ENCODE results near the gene GLCCI1. TPM values are rescaled to one million over a fixed set of nuclear protein-coding genes. Genes with fewer than 3 reads are reported as not detected.
"Not testable (repeated sequence)": the region's sequence is repeated elsewhere in the genome, so short reads cannot be mapped to it uniquely, and the experiment has no call there.

Gene GLCCI1
- total RNA-seq, 1 experiment from 2014 or later: 0.76 TPM

DNA sequence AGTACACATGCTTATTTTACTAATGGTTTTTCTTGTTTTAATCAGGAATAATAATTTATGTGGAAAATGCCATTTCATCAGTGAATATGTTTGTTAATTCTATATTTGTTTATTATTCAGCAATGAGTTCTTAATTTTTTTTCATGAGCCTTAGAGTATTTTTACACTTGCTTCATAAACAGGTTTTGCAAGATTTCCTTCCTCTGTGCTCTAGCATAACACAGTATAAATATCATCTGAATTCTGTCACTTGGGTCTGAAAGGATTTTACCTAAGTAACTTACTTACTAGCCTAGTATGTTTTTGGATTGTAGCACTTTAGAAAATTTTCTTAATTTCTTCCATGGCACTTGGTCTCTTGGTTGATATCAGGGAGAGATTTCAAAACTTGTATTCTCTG is 45.8 kb downstream of the GLCCI1 start:
- no peaks in the 10 kb centered on the region for H3K9me3 ChIP-seq
- no peaks in the 10 kb centered on the region for H3K27me3 ChIP-seq
- no peak overlapping the region for H3K4me3 ChIP-seq
- no peaks in the 10 kb centered on the region for H3K36me3 ChIP-seq
- no peak for DNase-seq

DNA sequence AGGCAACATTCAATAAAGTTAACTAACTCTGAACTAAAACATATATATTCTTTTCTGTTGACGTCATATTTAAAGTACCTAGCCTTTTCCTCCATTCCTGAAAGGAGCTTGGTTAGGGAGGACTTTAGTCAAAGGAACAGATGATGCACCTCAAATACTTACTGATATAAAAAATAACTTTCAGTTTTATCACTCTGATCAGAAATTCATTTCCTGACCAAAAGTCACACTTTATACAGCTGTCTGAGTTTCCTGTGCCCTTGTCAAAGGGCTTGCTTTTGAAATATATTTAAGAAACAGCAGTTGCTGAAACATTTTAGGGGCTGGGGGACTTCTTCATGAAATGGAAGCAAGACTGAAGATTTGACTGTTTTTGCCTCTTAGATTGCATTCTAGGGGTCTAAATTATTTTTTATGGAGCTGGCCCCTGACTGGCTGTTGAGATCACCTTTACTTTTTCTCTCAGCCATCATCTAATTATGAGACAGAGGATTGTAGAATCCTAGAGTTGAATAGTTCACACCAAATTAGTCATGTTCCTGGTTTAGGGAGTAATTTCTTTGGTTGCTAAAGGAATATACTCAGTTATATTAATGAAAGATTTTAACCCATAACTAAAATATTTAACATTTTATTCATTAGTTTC is 46.6 kb downstream of the GLCCI1 start:
- Histone ChIP-seq H3K4me3 (no peak overlapping the region), H3K9me3 (no peaks in the 10 kb centered on the region), H3K36me3 (no peaks in the 10 kb centered on the region), H3K27me3 (no peaks in the 10 kb centered on the region)
- no peak for DNase-seq

DNA sequence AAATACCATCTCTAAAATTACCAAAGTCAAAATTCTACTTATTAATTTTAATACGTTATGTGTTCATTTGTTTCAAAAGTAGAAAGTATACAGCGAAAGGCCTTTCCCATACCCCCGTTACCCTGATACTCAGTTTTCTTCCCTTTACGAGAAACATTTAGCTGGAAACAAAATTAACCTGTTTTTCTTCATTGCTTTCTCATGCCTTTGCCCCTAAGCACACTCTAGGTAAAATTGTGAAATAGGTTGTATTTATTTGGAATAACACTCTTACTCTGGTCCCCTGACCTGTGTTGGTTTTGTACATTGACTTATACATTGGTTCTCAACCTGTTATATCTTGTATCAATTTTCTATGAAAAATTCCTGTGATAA is 47.1 kb downstream of the GLCCI1 start:
- H3K36me3 ChIP-seq: no peaks in the 10 kb centered on the region
- H3K27me3 ChIP-seq: no peaks in the 10 kb centered on the region
- H3K9me3 ChIP-seq: no peaks in the 10 kb centered on the region

GRCh38 chr7:8017423-8017822 is 48.8 kb downstream of the GLCCI1 start:
- H3K36me3 ChIP-seq: no peaks in the 10 kb centered on the region
- H3K27me3 ChIP-seq: no peaks in the 10 kb centered on the region
- no peak for DNase-seq
- no peaks in the 10 kb centered on the region for H3K9me3 ChIP-seq
- no peak overlapping the region for H3K4me3 ChIP-seq

More for the DNA sequence above, 47.1 kb downstream of the GLCCI1 start:
- H3K4me3 ChIP-seq: no peak overlapping the region
- no peak for DNase-seq

DNA sequence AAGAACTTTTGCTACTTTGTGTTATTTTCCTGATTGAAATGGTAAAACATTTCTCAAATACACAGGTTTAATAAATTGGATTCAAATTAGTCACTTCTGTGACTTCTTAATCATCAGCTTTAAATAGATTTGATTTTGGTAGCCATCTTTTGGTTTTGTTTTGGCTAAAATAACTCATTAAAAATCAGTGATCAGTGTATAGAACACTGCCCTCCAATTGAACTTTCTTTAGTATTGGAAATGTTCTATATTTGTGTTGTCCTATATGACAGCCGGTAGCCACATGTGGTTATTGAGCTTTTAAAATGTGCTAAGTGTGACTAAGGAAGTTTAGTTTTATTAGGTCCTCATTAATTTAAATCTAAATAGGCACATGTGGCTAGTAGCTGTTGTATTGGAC is 50.4 kb downstream of the GLCCI1 start:
- H3K27me3 ChIP-seq: no peaks in the 10 kb centered on the region
- DNase-seq: no peak
- H3K36me3 ChIP-seq: no peaks in the 10 kb centered on the region
- no peaks in the 10 kb centered on the region for H3K9me3 ChIP-seq
- H3K4me3 ChIP-seq: no peak overlapping the region

- H3K9me3 ChIP-seq: no peaks in the 10 kb centered on the region; the same call in 1 of the 2 replicates
- no peak for DNase-seq
- H3K4me3 ChIP-seq: no peak overlapping the region
- H3K36me3 ChIP-seq: no peaks in the 10 kb centered on the region
- H3K27me3 ChIP-seq: no peaks in the 10 kb centered on the region
These were observed 54.0 kb downstream of the GLCCI1 start for GRCh38 chr7:8022628-8023027.

GRCh38 chr7:8035192-8035591 is 66.6 kb downstream of the GLCCI1 start:
- H3K4me3 ChIP-seq: no peak overlapping the region
- H3K36me3 ChIP-seq: no peaks in the 10 kb centered on the region
- H3K9me3 ChIP-seq: no peaks in the 10 kb centered on the region
- DNase-seq: no peak
- H3K27me3 ChIP-seq: no peaks in the 10 kb centered on the region

GRCh38 chr7:8035647-8036518 is 67.3 kb downstream of the GLCCI1 start:
- Histone ChIP-seq H3K4me3 (no peak overlapping the region), H3K9me3 (no peaks in the 10 kb centered on the region), H3K36me3 (no peaks in the 10 kb centered on the region), H3K27me3 (no peaks in the 10 kb centered on the region)
- DNase-seq: no peak

GRCh38 chr7:8037151-8037550 is 68.6 kb downstream of the GLCCI1 start:
- no peaks in the 10 kb centered on the region for H3K36me3 ChIP-seq
- DNase-seq: no peak
- no peaks in the 10 kb centered on the region for H3K9me3 ChIP-seq

DNA sequence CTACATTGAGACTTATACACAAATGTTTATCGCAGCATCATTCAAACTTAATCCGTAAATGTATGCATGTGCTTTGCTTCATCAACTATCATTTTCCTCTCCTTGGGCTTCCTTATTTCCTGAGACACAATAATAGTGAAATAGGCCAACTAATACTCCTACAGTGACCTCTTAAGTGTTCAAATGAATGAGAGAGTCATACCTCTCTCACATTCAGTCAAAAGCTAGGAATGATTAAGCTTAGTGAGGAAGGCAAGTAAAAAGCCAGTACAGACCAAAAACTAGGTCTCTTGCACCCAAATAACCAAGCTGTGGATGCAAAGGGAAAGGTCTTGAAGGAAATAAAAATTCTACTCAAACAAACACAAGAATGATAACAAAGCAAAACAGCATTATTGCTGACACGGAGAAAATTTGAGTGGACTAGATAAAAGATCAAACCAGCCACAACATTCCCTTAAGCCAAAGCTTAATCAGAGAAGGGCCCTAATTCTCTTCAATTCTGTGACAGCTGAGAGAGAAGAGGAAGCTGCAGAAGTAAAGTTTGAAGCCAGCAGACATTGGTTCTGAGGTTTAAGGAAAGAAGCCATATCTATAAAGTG is 72.3 kb downstream of the GLCCI1 start:
- H3K27me3 ChIP-seq: no peaks in the 10 kb centered on the region
- H3K36me3 ChIP-seq: no peaks in the 10 kb centered on the region
- H3K4me3 ChIP-seq: no peak overlapping the region
- no peak for DNase-seq
- no peaks in the 10 kb centered on the region for H3K9me3 ChIP-seq

More at GRCh38 chr7:8037151-8037550, 68.6 kb downstream of the GLCCI1 start:
- H3K4me3 ChIP-seq: no peak overlapping the region
- H3K27me3 ChIP-seq: no peaks in the 10 kb centered on the region

GRCh38 chr7:8042796-8043535 is 74.4 kb downstream of the GLCCI1 start:
- no peaks in the 10 kb centered on the region for H3K27me3 ChIP-seq
- H3K36me3 ChIP-seq: no peaks in the 10 kb centered on the region
- no peak for DNase-seq
- no peaks in the 10 kb centered on the region for H3K9me3 ChIP-seq
- no peak overlapping the region for H3K4me3 ChIP-seq

DNA sequence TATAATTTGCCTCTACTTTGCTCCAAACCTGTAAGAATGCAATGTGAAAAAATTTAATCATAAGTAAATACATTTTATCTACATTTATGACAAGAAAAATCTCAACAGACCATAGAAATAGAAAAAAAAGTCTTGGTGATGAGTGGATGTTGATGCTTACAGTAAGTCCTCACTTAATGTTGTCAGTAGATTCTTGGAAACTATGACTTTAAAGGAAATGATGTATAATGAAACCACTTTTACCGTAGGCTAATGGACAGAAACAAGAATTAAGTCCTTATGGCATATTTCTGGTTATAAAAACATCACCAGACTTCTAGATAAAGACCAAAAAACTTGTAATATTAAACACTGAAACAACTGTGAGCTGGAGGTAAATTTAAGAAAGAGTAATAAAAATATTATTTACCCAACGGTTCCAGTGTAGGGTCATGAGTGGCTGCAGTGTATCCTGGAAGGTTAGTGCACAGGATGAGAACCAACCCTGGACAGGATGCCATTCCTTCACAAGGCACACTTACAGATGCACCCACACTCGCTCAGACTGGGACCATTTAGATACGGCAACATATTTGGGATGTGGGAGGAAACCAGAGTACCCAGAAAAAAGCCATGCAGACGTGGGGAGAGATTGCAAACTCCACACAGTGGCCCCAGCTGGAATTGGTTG is 76.3 kb downstream of the GLCCI1 start:
- Histone ChIP-seq H3K27me3 (no peaks in the 10 kb centered on the region), H3K9me3 (no peaks in the 10 kb centered on the region), H3K36me3 (no peaks in the 10 kb centered on the region), H3K4me3 (no peak overlapping the region)
- no peak for DNase-seq

GRCh38 chr7:8048067-8048466 is 79.5 kb downstream of the GLCCI1 start:
- H3K27me3 ChIP-seq, DNase-seq, H3K4me3 ChIP-seq, H3K36me3 ChIP-seq, H3K9me3 ChIP-seq: not testable (repeated sequence)

DNA sequence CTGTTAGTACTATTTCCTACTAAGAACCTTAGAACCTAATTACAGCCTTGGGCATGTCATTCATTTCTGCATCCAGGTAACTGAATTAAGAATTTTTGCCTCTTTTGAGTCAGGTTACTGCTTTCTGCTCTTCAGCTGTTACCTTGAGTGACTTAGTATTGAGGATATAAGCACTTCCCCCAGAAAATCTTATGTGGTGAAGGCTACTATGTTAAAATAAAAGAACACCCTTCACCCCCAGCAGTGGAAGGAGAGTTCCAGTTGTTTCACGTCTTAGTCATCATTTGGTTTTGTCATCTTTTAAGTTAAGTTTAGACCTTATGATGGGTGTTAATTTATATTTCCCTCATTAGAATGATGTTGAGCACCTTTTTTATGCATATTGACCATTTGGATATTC is 82.8 kb downstream of the GLCCI1 start:
- Histone ChIP-seq H3K27me3 (no peaks in the 10 kb centered on the region), H3K36me3 (no peaks in the 10 kb centered on the region), H3K9me3 (no peaks in the 10 kb centered on the region), H3K4me3 (no peak overlapping the region)
- DNase-seq: no peak

DNA sequence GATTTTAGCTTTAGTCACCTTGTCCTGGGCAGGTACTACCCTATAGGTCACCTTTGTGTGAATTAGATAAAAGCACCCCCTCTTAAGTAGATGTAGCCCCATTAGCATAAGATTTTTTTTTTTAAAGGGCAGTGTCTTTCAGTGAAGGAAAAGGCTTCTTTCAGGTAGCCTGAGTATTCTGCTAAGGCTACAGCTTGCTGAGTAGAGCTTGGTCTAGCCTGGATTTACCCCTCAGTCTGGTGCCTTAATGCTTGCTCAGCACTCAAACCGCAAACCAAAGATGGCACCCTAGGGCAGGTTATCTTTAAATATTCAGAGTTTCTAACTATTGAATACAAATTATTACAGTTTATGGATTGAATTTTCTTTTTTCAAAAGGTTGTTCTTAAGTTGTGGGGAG is 83.4 kb downstream of the GLCCI1 start:
- no peaks in the 10 kb centered on the region for H3K9me3 ChIP-seq
- H3K27me3 ChIP-seq: no peaks in the 10 kb centered on the region
- H3K4me3 ChIP-seq: no peak overlapping the region
- DNase-seq: no peak
- H3K36me3 ChIP-seq: no peaks in the 10 kb centered on the region

DNA sequence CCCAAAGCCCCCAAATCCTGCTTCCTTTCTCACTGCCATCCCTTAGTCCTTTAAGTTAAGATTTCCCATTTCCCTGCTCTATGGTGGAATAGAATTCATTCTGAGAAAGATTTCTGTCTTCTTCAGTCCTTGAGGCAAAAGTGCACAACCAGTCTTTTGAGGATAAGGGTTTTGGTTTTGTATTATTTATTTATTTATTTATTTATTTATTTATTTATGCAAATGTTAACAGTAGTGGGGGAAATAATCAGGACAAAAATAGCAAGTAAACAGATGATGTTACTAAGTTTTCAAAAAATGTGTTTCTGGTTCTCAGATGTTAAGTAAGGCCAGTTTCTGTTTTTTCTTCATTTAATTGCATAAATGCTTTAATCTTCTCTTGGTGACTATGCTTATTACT is 84.2 kb downstream of the GLCCI1 start:
- no peaks in the 10 kb centered on the region for H3K36me3 ChIP-seq
- H3K4me3 ChIP-seq: no peak overlapping the region
- no peak for DNase-seq
- no peaks in the 10 kb centered on the region for H3K27me3 ChIP-seq
- H3K9me3 ChIP-seq: no peaks in the 10 kb centered on the region

DNA sequence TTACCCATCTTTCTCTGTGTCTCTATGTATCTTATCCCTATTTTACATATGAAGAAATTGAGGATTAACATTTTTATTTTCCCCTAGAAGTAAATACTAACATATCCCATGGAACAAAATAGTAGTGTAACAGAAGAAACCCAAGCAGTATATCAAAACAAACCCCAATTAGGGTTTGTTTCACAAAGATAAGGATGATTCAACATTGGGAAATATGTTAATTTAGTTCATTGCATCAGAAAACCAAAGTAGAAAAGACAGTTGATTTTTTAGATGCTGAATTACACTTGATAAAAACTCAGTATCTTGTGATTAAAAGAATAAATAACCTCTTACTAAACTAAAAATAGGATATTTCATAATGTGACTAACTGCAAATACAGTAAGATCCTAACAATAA is 87.8 kb downstream of the GLCCI1 start:
- no peaks in the 10 kb centered on the region for H3K27me3 ChIP-seq
- no peak for DNase-seq
- no peaks in the 10 kb centered on the region for H3K9me3 ChIP-seq
- H3K36me3 ChIP-seq: no peaks in the 10 kb centered on the region
- no peak overlapping the region for H3K4me3 ChIP-seq
